Peyer's patch (tissue), 4 donors: Measurements from ENCODE around the gene OXA1L. TPM values are rescaled to one million over a fixed set of nuclear protein-coding genes. Genes with fewer than 3 reads are reported as not detected.
"Not testable (repeated sequence)": the region's sequence is repeated elsewhere in the genome, so short reads cannot be mapped to it uniquely, and the experiment has no call there.

Experiments
- DNase-seq, 3 donors: peaks; one replicate each; pipeline ENCODE4 v3.0.0-alpha.2; 2017 to 2019
- H3K27ac ChIP-seq, 4 donors: fragments of 200-600 bp; sonication (generic); one replicate each; pipeline ENCODE4 v1.5.1; 2016 to 2019
- H3K27me3 ChIP-seq, 2 donors: fragments of 200-600 bp; sonication (generic); one replicate each; pipeline ENCODE4 v1.5.1; 2019
- H3K36me3 ChIP-seq, 3 donors: fragments of 200-600 bp; sonication (generic); one replicate each; pipeline ENCODE4 v1.5.1; 2016 to 2019
- H3K4me1 ChIP-seq, 4 donors: fragments of 200-600 bp; sonication (generic); one replicate each; pipeline ENCODE4 v1.5.1; 2016 to 2019
- H3K4me3 ChIP-seq, 4 donors: fragments of 200-600 bp; sonication (generic); 1 replicate in 3 of 4; 2 replicates in 1 of 4; pipeline ENCODE4 v1.5.1; 2016 to 2019; ENCODE audit warnings: mild to moderate bottlenecking in 1 of 4
- H3K9me3 ChIP-seq, 4 donors: fragments of 200-600 bp; sonication (generic); one replicate each; pipeline ENCODE4 v1.5.1; 2016 to 2019; ENCODE audit warnings: mild to moderate bottlenecking in 1 of 4
- CTCF ChIP-seq, 6 experiments: fragments of 450-650 bp in 4 of 6; fragments of 200-600 bp in 2 of 6; sonication (generic) in 1 of 6; IDR thresholded peaks; one replicate each; pipeline ENCODE4 v1.5.1; 2017 to 2019; ENCODE audit warnings: antibody characterized with exemption in 6 of 6, mild to moderate bottlenecking in 3 of 6, moderate library complexity in 1 of 6
- POLR2A ChIP-seq, 2 donors: fragments of 450-650 bp; IDR thresholded peaks; one replicate each; pipeline ENCODE4 v1.5.1; 2017; ENCODE audit warnings: antibody characterized with exemption in 2 of 2, mild to moderate bottlenecking in 2 of 2, moderate library complexity in 2 of 2
- total RNA-seq, 4 donors: library from RNA; depleted of rRNA; stranded (reverse); fragments of >200 nt; gene quantifications; one replicate each; pipeline ENCODE4 v1.1.0, GENCODE V29; 2016

Gene OXA1L
- total RNA-seq, 4 donors from 2014 or later, result 73.6 to 115 (median 90.4) TPM

- TF ChIP-seq CTCF (IDR thresholded peaks at IDR 0.05), result no peak
- TF ChIP-seq POLR2A (IDR thresholded peaks at IDR 0.05), result no peak
- H3K4me3 ChIP-seq, result no peak overlapping the region
- no peak for DNase-seq
- no peaks in the 10 kb centered on the region for H3K27me3 ChIP-seq
- no peaks in the 10 kb centered on the region for H3K9me3 ChIP-seq
- peaks cover 0 to 58% (median 0%) of the 10 kb centered on the region in 3 donors for H3K36me3 ChIP-seq
- peaks cover 0 to 20% (median 5%) of the 10 kb centered on the region in 4 donors for H3K4me1 ChIP-seq
- H3K27ac ChIP-seq, result no peak overlapping the region
Observed at GRCh38 chr14:22770481-22771187, 4.1 kb downstream of the OXA1L start.

DNA sequence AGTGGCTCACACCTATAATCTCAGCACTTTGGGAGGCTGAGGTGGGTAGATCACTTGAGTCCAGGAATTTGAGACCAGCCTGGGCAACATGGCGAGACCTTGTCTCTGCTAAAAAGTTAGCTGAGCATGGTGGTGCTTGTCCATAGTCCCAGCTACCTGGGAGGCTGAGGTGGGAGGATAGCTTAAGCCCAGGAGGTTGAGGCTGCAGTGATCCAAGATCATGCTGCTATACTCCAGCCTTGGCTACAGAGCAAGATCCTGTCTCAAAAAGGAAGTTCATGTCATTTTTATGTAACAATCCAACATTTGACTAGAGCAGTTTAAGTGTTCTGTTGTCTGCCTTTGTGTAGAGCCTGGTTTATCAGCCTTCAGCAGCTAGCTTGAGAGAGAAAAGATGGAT, 6.2 kb downstream of the OXA1L start:
- peaks cover 0 to 68% (median 0%) of the 10 kb centered on the region in 3 donors for H3K36me3 ChIP-seq
- H3K9me3 ChIP-seq, result no peaks in the 10 kb centered on the region
- no peak for TF ChIP-seq POLR2A (IDR thresholded peaks at IDR 0.05)
- no peak for DNase-seq
- H3K4me3 ChIP-seq, result no peak overlapping the region
- H3K27me3 ChIP-seq, result no peaks in the 10 kb centered on the region
- peaks cover 0 to 12% (median 3%) of the 10 kb centered on the region in 4 donors for H3K4me1 ChIP-seq
- no peak overlapping the region for H3K27ac ChIP-seq

- Histone ChIP-seq H3K9me3 (no peaks in the 10 kb centered on the region), H3K36me3 (peaks cover 0 to 68% (median 0%) of the 10 kb centered on the region in 3 donors), H3K4me3 (no peak overlapping the region), H3K4me1 (peaks cover 0 to 6% (median 0%) of the 10 kb centered on the region in 4 donors), H3K27ac (no peak overlapping the region), H3K27me3 (no peaks in the 10 kb centered on the region)
- DNase-seq, result no peak
- no peak for TF ChIP-seq POLR2A (IDR thresholded peaks at IDR 0.05)
- TF ChIP-seq CTCF (IDR thresholded peaks at IDR 0.05), result no peak
Observed at GRCh38 chr14:22773162-22774010, 6.9 kb downstream of the OXA1L start.

GRCh38 chr14:22774011-22774706, 7.7 kb downstream of the OXA1L start:
- DNase-seq, result no peak
- H3K36me3 ChIP-seq, result peaks cover 0 to 64% (median 0%) of the 10 kb centered on the region in 3 donors
- no peak overlapping the region for H3K4me3 ChIP-seq
- TF ChIP-seq POLR2A (IDR thresholded peaks at IDR 0.05) (no peak), CTCF (IDR thresholded peaks at IDR 0.05) (no peak)
- H3K9me3 ChIP-seq, result no peaks in the 10 kb centered on the region
- H3K4me1 ChIP-seq, result peaks cover 0 to 2% (median 0%) of the 10 kb centered on the region in 4 donors
- no peak overlapping the region for H3K27ac ChIP-seq
- H3K27me3 ChIP-seq, result no peaks in the 10 kb centered on the region

DNA sequence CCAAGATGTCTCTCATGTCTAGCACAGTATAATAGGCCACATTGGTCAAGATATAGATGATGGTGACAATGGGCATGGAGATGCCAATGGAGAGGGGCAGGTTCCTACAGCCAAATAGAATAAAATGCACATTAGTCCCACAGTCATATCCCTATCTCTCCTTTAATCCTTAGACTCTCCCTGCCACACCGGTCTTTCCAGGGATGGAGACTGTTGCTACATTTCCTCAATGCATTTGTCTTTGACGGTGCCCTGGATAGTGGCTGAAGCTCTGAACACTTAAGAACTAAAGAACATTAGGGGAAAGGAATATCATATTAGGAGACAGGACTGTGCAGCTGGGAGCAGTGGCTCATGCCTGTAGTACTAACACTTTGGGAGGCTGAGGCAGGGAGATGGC, 9.7 kb downstream of the OXA1L start:
- no peak for DNase-seq
- H3K4me1 ChIP-seq, result no peaks in the 10 kb centered on the region
- H3K9me3 ChIP-seq, result no peaks in the 10 kb centered on the region
- peaks cover 0 to 44% (median 0%) of the 10 kb centered on the region in 3 donors for H3K36me3 ChIP-seq
- H3K27ac ChIP-seq, result no peak overlapping the region
- no peak for TF ChIP-seq POLR2A (IDR thresholded peaks at IDR 0.05)
- no peak for TF ChIP-seq CTCF (IDR thresholded peaks at IDR 0.05)
- H3K27me3 ChIP-seq, result no peaks in the 10 kb centered on the region
- no peak overlapping the region for H3K4me3 ChIP-seq

DNA sequence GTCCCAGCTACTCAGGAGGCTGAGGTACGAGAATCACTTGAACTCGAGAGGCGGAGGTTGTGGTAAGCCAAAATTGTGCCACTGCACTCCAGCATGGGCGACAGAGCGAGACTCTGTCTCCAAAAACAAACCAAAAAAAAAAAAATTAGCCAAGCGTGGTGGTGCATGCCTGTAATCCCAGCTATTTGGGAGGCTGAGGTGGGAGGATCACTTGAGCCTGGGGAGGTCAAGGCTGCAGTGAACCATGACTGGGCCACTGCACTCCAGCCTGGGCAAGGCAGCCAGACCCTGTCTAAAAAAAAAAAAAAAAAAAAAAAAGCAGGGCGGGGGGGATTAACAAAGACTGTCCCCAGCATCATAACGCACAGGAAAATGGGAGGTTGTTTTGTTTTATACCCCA, 10.4 kb downstream of the OXA1L start:
- peaks cover 0 to 37% (median 0%) of the 10 kb centered on the region in 3 donors for H3K36me3 ChIP-seq
- not testable (repeated sequence) for H3K27ac ChIP-seq, H3K9me3 ChIP-seq, H3K4me1 ChIP-seq, H3K4me3 ChIP-seq, H3K27me3 ChIP-seq, DNase-seq
